Activated CD8-positive, alpha-beta memory T cell treated with anti-CD3 and anti-CD28 coated beads, Interleukin-2, amount 50 U/mL, for 24 hours (primary cell): ENCODE results near the gene ACVR1.

Experiments
- DNase-seq: peaks from one replicate; pipeline ENCODE4 v3.0.0-alpha.2; 2020; ENCODE audit errors: extremely low read depth

Gene ACVR1

DNA sequence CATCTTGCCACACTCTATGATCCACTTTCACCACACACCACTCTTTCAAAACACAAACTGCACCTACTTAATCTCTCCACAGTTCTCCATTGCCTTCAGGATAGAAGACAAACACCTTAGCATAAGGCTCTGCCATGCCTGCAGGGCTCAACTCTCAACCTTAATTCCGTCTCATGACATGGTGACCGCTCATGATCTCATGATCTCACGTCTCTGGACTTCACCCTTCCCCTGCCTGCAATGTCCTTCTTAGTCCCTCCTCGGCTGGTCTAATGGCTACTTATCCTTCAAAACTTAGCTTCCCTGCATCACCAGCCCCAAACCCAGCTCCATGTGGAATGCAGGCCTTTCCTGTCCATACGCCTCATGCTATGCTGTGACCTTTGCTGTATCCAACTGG, 85.3 kb downstream of the ACVR1 start:
- DNase-seq: no peak

DNA sequence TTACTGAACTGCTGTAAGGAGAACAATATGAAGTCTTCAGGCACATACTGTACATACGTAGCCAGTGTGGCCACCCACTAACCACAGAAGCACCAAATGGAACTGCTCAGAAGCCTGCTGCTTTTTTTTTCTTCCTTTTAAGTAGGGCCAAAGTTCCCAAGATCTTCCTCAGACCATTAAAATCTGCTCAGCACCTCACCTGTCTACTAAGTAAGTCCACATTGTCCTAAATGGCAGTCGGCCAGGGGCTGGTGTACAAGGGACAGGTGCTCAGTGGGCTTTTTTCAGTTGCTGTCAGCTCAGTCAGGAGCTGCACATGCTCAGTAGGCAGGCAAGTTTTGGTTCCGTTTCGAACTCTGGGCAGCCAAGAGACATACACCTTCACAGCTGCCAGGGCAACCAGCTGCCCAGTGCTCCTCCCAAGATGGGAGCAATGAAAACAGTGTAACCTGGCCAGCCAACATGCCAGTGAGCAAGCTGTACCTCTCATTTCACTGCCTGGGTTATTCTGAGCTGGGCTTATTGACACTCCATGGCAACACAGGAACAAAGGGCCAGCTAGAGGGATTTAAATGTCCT, 86.1 kb downstream of the ACVR1 start:
- DNase-seq: no peak

DNA sequence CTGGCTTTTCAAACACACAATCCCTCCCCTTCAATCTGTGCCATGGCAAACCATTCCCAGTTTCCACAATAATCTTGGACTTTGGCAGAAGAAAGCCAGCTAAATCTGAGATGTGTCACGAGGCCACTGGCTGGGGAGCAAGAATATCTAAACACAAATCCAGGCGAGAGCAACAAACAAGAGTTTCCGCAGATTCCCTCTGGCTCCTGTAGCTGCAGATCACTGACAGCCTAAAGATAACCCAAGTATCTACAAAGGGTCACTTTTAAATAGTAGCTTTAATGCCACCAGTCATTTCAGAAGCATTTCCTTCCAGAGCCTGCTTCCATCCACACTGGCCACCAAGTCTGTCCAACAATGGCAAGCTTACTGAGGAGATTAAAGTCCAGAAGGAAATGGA, 86.9 kb downstream of the ACVR1 start:
- DNase-seq: no peak

DNA sequence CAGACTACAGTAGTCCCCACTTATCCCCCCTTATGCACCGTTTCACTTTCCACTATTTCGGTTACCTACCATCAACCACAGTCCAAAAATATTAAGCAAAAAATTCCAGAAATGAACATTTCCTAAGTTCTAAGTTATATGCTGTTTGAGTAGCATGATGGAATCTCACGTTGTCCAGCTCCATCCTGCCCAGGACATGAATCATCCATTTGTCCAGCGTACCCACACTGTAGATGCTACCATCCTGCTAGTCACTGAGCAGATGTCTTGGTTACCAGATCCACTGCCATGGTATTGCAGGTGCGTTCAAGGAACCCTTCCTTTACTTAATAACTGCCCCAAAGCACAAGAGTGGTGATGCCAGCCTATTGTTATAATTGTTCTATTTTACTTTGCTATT, 87.9 kb downstream of the ACVR1 start:
- no peak for DNase-seq

DNA sequence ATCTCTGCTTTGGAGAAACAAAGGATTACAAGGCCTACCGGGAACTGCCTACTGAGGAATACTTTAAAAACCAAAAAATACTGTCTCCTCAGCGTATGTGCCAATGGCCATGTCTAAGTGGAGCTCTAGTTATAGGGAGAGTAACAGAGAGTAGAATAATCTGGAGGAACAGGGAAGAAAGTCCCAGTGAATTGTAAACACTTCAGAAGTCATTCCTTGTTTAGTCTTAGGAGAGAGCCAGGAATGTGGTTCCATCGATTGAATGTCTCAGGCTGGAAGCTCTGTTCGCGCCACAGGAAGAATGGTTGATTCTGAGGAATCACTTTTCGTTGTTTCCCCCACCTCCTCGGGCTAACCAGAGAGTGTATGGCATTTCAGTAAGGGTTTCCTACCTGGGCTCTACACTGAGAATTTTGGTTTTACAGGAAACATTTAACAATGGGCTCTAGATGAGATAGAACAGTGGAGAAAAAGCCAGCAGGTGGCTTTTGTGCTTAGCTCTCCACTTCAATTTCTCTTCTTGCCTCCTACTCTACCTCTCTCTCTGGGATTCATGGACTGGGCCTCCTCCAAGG, 88.7 kb downstream of the ACVR1 start:
- no peak for DNase-seq

DNA sequence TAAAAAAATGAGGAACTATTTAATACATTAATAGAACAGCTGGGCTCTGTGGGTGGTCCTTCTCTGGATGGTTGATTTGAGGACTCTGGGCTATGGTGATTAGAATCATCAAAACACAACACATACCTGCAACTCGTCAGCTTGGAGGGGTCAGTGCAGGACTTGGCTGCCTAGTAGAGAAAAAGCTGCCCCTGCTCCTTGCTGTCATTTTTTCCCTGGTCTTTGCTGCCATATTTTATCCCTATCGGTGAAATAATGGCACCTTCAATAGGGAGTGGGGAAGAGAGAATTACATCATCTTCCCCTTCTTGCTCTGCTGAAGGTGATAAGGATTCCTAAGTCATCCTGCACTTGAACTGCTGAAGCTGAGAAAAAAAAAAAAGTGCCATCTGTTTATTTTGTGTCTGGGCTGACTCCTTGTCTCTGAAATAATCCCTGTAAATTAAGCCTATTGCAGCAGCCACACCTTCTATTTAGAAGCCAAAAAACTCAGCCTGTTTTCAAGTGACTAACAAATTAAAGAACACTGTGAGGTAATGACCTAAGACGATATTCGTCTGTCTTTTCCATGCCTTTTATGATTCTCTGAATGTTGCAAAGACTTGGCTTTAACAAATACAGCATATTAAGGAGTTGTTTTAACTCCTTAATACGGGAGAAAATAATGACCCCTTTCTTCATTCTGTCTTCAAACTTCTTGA, 89.3 kb downstream of the ACVR1 start:
- DNase-seq: no peak

DNA sequence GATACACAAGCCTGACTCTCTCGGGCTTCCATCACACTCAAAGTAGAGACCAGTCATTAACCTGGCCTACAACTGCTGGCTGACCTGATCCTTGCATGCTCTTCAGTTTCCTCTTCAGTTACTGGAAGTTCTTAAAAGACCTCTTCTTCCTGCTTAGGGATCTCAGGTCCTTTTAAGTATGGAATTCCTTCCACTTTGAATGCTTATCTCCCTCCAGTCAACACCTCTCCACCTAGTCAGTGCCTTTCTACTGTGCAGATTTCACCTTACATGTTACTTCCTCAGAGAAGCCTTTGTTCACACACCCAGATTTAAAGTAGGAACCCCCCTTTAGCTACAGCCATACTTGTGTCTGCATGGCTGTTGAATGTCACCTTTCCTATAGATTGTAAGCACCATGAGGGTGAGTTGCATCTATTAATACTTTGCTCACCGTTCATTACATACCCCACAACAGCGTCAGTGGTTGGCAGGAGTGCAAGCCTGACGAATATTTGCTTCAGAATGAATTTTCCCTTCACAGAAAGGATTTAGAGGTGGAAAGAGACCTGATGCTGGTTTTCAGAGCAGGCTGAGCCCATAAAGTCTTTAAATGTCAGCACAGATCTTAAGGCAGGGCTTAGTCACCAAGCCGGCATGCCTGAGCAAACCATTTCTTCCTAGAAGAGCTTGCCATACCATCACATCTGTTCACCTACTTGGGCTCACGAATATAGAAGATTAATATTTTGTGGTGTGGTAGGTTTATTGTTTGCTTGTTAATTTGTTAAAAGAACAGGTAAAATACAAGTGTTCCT, 90.1 kb downstream of the ACVR1 start:
- DNase-seq: no peak

DNA sequence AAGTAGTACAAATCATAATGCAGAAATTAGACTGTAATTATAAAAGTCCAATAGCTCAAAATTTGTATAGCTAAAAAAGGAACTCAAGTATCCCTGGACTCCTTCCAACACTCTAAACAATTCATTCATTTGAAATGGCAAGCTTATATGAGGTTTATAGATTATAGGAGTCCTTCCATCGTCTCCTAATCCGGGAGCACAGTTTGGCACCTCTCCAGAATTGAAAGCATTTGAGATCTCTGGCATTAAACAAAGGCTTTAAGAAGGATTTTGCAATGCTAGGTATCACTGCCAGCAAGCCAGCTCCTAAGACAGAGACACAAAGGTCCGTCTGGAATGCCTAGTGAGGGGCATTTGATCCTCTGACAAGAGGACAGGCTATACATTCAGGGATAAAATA, 90.9 kb downstream of the ACVR1 start:
- no peak for DNase-seq

DNA sequence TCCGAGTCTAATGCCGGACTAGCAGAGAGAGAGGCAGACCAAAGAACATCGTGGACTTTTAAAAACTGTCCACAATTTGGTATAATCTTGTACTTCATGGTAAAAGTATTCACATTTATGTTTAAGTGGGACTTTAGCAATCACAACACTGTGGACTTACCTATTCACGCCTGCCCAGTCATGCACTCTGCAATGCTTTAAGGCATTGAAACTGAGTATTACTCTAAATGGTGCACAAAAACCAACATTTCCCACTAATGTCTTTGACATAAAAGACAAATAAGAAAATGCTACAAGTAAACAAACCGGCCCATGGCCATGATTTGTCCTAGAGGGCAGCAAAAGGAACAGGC, 91.3 kb downstream of the ACVR1 start:
- DNase-seq: no peak

DNA sequence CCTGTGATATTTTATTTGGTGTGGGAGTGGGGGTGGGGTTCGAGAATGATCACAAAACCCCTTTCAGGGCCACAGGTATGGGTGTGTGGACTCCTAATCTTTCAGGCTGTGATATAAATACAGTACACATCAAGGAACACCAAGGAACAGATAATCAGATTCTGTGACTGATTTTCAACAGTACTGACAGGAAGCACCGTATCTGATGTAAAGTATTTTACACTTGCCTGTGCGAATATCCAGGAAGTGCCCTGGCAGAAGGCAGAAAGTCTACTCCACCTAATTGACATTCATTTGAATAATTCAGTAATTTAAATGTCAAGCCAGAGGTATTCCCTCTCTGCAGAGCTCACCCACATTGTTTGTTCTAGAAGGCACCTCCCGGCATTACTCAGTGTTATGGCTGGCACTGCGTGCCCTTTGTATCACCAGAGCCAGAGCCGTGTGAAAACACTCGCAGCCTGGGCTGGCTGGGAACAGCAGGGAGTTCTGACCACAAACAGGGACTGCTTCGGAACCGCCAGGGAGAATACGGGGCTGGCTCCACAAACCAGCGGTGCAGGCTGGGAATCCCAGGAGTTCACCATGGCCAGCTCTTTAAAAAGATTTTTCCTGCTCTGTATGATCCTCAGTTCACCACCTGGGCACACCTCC, 91.8 kb downstream of the ACVR1 start:
- DNase-seq: no peak

DNA sequence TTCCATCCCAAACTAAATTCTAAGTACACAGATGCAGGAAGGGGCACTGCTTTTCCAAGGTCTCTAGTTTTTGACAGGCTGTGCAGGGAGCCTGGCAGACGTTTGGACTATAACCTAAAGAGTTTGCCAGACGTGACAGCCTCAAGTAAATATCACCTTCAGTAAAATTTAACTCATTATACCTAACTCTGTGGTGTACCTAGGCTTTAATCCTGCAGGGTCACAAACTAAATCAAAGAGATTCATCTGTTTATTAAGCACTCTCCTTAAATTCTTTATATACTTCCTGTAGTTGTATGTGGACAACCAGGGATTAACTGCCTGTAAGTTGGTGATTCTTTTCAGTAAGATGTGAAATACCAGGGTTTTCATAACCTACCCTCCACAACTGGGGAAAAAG, 92.9 kb downstream of the ACVR1 start:
- no peak for DNase-seq

DNA sequence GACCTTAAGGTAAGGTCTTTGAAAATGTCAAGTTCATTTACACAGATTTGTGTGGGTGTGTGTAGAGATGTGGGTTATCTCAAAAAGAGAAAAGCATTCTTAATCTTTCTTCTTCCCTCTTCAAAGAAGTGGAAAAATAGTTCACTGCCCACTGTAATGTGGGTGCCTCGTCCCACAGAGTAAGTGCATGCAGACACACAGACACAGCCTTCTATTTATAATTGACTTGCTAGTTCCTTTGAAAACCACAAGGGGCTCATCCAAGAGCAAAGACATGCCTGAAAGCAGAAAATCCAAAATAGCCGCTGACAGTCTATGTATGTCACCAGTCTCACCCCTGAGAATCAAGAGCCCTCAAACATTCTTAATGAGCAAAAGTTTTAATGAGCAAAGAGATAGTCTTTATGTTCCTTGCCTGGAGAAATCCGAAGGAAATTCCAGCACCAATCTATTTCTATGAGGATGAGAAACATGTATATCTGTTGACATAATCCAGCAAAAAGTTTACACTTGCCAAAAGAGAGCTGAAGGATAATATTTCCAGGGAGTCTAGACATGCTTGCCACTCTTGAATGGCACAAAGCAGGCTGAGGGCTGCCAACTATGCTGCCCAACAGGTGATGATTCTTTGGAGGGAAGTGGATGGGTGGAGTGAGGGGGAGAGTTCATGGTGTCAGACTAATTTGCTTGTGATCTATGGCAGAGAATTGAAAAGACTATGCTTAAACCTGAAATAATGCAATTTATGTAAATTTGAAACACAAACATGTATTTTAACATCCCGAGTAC, 93.9 kb downstream of the ACVR1 start:
- no peak for DNase-seq

DNA sequence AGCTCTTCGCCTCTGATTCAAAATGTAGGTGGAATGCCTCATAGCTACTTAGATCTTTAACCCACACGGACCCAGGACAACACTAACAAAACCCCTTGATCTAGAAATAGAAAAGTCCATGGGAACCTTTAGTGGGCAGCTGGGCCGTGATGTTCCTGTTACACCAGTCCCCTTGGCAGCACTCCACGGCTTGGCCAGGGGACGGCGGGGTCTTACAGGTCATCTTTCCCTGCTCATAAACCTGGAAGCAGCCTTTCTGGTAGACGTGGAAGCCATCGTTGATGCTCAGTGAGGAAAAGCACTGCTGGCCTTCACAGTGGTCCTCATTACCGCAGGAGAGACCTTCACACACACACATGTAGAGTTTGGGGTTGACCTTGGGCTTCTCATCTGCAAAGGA, 95.9 kb downstream of the ACVR1 start:
- DNase-seq: no peak

DNA sequence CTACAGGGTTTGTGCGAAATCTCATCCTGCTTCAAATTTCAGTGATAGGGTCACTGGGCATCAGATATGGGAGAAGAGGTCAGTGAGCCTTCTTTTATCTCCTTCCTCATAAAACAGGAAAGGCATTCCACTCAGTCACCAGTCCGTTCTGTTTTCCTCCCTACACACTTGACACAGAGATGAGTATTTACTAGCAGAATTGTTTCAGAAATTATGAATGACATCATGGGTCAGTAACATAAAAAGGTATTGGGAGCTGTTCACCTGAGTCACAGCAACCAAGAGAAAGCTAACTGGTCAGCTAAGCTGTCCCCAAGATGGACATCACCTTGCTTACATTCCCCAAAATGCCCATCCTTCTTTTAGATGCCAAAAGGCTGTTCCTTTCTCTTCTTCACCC, 96.3 kb downstream of the ACVR1 start:
- DNase-seq: no peak

DNA sequence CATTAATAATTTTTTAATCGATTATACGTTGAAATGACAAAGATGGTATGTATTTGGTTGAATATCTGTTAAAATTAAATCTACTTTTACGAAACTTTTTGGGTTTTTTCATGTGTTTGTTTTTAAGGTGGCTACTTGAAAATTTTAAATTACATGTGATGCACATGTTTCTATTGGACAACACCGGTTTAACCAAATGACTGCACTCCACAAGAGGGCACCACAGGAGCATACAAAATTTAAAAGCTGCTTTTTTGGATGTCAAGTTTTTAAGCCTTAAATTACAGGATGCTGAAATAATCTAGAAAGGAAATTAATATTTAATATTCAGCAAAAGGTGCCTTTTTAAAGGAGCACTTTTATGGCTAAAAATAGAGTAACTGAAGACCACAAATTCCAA, 98.7 kb downstream of the ACVR1 start:
- peak; percentile 17 for DNase-seq

DNA sequence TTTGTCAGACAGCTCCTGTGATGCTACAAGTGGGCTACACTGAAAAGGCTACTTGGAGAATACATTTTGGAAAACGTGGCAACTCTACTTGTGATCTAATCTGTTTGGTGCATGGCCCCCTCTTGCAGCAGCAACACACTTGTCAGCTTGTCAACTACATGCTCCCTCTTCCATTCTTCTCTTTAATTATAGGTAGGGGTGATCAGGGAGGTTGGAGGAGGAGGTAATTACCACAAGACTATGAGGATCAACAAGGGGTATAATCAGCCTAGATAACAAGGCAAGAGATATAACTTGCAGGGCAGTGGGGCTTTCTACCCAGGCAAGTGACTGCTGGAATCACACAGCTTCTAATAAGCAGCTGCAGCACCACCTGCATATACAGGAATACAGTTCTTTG, 104.9 kb downstream of the ACVR1 start:
- no peak for DNase-seq

DNA sequence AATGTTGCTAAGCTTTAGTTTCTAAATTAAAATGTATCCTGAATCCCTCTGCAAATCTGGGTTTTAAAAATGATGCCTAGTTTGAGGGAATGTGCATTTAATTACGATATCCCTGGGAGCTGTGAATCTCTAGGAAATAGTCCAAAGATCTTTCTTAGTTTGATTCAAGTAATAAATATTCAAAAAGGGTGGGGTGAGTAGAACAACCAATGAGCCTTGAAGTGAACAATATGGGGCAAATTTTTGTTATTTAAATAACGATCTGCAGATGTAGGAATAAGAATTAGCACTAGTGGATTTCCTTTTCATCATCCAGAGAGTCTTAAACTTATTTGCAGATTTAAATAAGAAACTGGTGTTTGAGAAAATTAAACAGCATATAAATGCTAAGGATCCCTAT, 106.3 kb downstream of the ACVR1 start:
- DNase-seq: no peak

DNA sequence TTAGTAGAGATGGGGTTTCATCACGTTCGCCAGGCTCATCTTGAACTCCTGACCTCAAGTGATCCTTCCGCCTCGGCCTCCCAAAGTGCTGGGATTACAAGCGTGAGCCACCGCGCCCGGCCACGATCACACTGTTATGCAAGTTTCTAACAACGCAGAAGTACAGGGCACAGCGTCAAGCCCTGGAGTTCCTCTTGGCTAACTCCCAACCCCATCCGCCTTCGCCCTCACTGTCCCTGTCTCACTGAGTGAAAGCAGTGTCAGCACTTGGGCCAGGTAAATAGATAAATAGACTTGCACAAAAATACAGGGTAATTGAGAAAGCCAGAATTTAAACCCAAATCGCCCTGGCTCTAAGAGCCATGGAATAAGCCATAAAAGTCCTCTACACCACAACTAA, 111.7 kb downstream of the ACVR1 start:
- no peak for DNase-seq

DNA sequence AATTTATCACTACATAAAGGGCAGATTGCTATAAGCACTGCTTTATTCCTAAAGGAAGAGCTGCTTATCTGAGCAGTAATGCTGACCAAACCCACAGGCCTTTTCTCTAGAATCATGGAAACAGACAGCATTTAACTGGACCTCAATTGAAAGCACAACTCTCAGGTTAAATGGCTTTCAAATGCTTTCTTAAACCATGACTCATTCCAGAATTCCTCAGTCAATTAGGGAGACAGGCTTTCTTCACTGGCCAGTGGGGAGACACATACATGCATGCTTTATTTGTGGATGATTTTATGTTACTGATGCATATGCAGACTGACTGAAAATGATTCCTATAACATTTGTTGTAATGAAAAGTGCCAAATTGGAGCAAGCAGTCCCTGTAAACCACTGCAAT, 114.6 kb downstream of the ACVR1 start:
- DNase-seq: no peak

DNA sequence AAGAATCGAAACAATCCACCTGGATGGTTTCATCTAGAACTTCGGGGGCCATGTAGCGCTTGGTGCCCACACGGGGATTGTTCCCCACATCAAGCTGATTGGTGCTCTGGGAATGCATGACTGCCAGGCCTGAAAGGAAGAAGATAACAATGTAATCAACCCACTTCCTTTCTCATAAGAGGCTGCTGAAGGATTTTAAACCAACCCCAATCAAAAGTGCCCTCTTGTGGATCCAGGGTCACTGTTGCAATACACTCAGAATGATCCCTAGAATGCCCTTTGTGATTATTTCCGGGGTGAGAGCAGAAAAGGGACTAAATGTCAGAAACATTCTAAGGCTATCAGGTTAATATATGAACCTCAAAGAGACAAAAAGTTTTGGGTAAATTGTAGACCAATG, 115.2 kb downstream of the ACVR1 start:
- DNase-seq: no peak

DNA sequence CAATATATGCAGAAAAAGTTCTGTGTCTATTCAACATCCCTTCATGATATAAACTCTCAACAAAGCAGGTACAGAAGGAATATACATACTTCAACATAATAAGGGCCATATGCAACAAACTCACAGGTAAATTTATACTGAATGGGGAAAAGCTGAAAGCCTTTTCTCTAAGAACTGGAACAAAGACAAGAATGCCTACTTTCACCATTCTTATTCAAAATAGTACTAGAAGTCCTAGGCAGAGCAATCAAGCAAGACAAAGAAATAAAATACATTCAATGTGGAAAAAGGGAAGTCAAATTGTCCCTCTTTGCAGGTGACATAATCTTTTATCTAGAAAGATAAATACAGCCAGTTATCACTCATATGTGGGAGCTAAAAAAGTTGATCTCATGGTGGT, 116.3 kb downstream of the ACVR1 start:
- no peak for DNase-seq

DNA sequence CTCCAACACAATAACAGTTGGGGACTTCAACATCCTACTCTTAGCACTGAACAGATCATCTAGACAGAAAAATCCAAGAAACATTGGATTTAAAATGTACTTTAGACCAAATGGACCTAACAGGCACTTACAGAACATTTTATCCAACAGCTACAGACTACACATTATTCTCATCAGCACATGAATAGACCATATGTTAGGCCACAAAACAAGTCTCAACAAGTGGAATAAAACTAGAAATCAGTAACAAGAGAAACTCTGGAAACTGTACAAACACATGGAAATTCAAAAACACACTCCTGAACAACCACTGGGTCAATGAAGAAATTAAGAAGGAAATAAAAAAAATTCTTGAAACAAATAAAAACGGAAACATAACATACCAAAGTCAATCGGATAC, 117.5 kb downstream of the ACVR1 start:
- DNase-seq: no peak
